AG20443 (cell line): ENCODE measurements around the gene CLEC16A.
"Not testable (repeated sequence)": the region's sequence is repeated elsewhere in the genome, so short reads cannot be mapped to it uniquely, and the experiment has no call there.

Experiments
- DNase-seq: peaks from one replicate; pipeline ENCODE4 v3.0.0; 2012; ENCODE audit warnings: low spot score, mixed read lengths

Gene CLEC16A

GRCh38 chr16:10966129-10966528, 21.8 kb downstream of the CLEC16A start:
- DNase-seq: no peak

DNA sequence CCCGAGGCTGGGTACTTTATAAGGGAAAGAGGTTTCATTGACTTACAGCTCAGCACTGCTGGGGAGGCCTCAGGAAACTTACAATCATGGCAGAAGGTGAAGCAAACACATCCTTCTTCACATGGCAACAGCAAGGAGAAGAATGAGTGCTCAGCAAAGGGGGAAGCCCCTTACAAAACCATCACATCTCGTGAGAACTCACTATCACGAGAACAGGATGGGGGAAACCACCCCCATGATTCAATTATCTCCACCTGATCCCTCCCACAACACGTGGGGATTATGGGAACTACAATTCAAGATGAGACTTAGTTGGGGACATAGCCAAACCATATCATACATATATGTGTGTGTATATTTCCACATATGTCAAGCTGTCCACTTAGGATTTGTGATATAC, 22.2 kb downstream of the CLEC16A start:
- DNase-seq: not testable (repeated sequence)

DNA sequence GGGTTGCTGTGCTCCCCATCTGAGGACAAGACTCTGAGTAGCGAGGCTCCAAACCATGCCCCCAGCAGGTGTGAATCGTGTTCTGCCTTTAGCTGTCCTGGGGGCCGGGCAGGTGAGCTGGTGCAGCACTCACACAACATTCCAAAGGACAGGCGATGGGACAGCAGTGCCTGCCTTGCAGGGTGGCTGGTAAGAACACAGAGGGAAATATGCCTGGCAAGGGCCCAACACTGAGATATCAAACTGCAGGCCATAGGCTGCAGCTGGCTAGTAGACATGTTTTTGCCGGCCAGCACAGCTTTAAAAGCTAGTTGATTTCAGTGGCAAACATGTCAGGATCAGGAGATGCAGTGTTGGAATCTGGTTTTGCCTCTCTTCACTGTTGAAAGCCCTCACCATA, 23.6 kb downstream of the CLEC16A start:
- DNase-seq: no peak

DNA sequence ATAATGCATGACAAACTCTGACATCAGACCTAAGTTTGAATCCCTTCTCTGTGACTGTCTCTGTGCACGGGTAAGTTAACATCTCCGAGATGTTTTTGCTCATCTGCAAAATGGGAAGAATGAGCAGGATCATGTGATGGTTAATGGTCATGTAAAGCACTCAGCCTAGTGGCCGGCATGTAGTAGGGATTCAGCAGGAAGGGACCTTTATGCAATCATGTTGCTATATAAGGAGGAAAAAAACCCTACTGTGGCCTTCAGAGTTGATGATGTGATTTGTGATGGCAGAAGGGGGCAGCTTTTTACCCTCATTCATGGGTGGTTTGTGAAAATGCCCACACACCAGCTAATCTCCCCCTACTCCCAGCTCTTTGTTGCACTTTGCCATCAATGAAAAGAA, 24.1 kb downstream of the CLEC16A start:
- DNase-seq: no peak

GRCh38 chr16:10969615-10970014, 25.3 kb downstream of the CLEC16A start:
- no peak for DNase-seq

DNA sequence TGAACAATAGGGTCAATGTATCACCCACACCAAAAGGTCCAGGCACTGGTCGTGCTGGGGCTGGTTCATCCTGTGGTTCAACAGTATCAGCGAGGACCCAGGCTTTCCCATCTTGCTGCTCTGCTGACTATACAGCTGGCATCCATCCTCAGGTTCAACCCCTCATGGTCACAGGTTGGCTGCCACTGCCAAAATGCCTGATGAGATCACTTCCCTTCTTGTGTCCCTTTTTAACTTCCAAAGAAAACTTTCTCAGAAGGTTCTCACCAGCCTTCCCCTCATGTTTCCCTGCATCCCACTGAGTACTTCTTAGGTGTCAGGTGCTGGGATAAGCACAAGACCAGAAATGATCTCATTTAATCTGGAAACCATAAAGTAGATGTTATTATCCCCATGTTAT, 25.7 kb downstream of the CLEC16A start:
- DNase-seq: peak; percentile 14

- DNase-seq: peak; percentile 84
These were observed 27.2 kb downstream of the CLEC16A start for GRCh38 chr16:10971560-10971961.

- no peak for DNase-seq
These were observed 27.9 kb downstream of the CLEC16A start for GRCh38 chr16:10972108-10972818.

DNA sequence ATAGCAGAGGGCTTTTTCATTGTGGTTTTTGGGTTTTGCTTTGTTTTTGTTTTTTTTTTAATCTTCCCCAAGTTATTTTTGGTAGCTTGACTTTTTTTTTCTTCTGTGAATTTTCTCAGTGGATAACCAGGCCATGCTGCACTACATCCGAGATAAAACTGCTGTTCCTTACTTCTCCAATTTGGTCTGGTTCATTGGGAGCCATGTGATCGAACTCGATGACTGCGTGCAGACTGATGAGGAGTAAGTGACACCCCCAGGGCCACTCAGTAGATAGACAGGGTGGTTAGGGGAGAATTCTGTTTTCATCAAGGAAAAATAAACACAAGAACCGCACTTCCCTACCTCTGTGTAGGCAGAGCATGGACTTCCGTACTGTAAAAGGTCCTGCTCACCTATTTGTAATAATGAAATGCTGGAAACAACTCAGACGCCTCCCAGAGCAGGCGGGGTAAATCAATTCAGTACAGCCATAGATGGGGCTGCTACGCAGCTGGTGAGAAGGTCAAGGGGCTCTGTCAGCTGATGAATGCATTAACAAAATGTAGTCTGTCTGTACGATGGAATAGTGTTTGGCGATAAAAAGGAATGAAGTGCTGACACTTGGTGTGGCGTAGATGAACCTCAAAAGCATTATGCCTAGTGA, 28.6 kb downstream of the CLEC16A start:
- no peak for DNase-seq

- no peak for DNase-seq
These were observed 32.3 kb downstream of the CLEC16A start for GRCh38 chr16:10976634-10977033.

DNA sequence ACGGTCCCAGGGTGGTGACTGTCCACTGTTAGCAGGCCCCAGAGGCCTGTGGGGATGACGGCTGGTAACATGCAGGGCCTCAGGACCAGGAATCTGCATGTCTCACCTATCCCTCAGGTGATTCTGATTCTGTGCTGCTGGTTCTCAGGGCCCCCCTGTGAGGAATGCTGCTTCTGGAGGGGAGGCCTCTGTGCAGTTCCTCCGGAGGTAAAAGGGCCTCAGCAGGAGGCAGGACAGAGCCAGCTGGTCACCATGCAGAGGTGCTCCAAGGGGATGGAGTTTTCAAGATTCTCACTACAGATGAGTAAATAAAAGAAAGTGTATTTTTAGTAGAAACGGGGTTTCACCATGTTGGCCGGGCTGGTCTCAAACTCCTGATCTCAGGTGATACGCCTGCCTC, 33.8 kb downstream of the CLEC16A start:
- no peak for DNase-seq

DNA sequence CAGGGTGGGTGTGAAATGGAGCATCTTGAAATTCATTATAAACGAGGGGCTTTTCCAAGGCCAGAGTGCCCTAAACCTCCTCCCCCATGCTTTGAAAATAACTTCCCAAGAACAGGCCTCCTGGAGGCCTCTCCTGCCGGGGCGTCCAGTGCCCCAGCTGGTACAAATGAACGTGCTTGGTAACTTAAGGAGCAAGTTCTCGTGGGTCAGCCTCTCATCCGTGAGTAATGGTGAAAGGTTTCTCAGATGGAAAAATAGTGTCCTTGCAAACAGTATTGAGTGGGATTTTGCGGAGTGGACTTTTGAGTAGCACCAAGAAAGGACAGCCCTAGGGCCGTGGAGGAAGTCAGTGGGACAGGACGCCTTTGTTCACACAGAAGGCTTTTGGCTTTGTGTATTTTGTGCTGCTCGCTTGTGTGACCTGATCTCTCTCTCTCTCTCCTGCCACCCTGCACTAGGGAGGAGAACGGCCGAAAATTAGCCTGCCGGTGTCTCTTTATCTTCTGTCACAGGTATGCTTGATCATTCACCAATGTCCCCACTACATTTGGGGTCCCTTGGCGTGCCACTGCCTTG, 34.6 kb downstream of the CLEC16A start:
- DNase-seq: no peak

- peak; percentile 29 for DNase-seq
These were observed 35.6 kb downstream of the CLEC16A start for GRCh38 chr16:10979717-10980601.

- no peak for DNase-seq
These were observed 36.4 kb downstream of the CLEC16A start for GRCh38 chr16:10980813-10981212.

GRCh38 chr16:10981697-10982216, 37.4 kb downstream of the CLEC16A start:
- peak; percentile 20 for DNase-seq

DNA sequence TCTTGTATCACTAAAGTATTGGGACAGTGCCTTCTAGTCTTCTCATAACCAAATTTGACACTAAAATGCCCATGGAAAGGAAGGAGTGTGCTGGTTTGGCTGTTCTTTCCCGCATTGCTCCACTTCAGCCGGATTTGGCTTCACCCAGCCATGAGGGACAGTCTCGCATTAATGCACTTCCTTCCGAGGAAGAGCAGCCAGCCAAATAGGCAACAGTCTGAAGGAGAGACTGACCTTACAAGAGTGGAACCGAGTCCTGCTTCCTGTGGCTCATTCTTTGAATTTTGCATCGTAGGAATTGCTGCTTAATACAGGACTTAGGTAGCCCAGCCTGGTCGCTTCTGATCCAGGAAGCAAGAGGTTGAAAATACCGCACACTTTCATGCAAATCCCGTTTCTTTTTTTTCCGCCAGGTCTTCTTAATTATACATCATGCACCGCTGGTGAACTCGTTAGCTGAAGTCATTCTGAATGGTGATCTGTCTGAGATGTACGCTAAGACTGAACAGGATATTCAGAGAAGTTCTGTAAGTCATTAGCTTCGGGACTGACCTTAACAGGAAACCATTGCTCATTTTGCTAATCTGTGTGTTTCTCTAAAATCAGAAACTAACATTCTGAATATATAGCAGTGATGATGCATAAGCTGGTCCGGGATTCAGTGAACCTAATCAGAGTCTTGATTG, 38.2 kb downstream of the CLEC16A start:
- no peak for DNase-seq

DNA sequence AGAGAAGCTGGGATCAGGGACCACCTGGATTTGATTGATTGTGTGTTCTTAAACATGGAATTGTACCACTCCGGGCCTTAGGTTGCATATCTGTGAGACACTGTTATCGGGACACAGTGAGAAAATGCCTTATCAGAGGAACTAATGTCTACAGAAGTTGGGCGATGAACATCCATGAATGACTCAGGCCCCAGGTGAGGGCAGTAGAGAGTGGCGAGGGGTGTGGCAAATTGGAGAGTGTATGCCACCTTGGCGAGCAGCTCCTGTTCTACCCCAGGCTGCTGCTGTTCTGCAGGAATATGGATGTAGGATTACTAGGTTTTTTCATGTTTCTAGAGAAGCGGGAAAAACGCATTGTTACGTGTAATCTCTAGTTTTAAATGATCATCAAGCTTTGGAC, 38.8 kb downstream of the CLEC16A start:
- no peak for DNase-seq

- DNase-seq: peak; percentile 32
These were observed 40.1 kb downstream of the CLEC16A start for GRCh38 chr16:10984509-10984908.

GRCh38 chr16:10987361-10988163, 43.2 kb downstream of the CLEC16A start:
- DNase-seq: no peak

GRCh38 chr16:10988164-10988803, 43.9 kb downstream of the CLEC16A start:
- DNase-seq: no peak
